ENCODE results near the gene LETMD1. TPM values are rescaled to one million over a fixed set of nuclear protein-coding genes. Genes with fewer than 3 reads are reported as not detected.
A peak's percentile ranks its signal among the peaks of the same experiment; 100 is the strongest.

Gene LETMD1
- total and polyA plus RNA-seq, 2 donors (not counting 3 experiments of a cell fraction or from before 2014, with no cell fraction given) = 38.9 to 47.7 TPM

- Histone ChIP-seq H3K9me1 (replicated peaks; ENCODE audit: control insufficient read depth, extremely low read depth, insufficient read depth, low read length) (no peaks in the 10 kb centered on the region), H3K4me1 (ENCODE audit: control insufficient read depth, extremely low read depth, insufficient read depth, low read length) (peaks cover 17% of the 10 kb centered on the region), H3K79me2 (ENCODE audit: control insufficient read depth, insufficient read depth, low read length) (peaks cover 64% of the 10 kb centered on the region), H2AFZ (ENCODE audit: low read depth, low read length) (peak overlapping the region; percentile 82), H3K27me3 (ENCODE audit: control insufficient read depth in 2 of 2, insufficient read depth in 2 of 2, low read length in 2 of 2) (peaks cover 0 to 1% of the 10 kb centered on the region in 2 experiments), H3K9ac (replicated peaks; ENCODE audit: extremely low read depth, insufficient read depth, low read length) (peak overlapping the region; percentile 93), H3K9me3 (replicated peaks; ENCODE audit: control insufficient read depth, insufficient read depth, low read length) (no peaks in the 10 kb centered on the region), H3K36me3 (ENCODE audit: control insufficient read depth in 2 of 2, extremely low read depth in 1 of 2, insufficient read depth in 2 of 2, low read length in 2 of 2) (no peaks in the 10 kb centered on the region), H3K4me3 (replicated peaks in 1 of 3; ENCODE audit: insufficient read depth in 1 of 3, low read depth in 1 of 3, low read length in 3 of 3) (peak overlapping the region in 2 of 3 experiments; percentile 78 to 79), H4K20me1 (replicated peaks; ENCODE audit: control insufficient read depth, extremely low read depth, insufficient read depth, low read length) (no peaks in the 10 kb centered on the region), H3K27ac (ENCODE audit: insufficient read depth, low read depth, low read length) (peak overlapping the region; percentile 90), H3K4me2 (ENCODE audit: insufficient read depth, low read length) (peak overlapping the region; percentile 100)
- dilution Hi-C loops (cut with MboI; ENCODE audit: extremely low pct_ligation_motif_present, low sequenced_read_pairs) = no loop called here
- FAIRE-seq (no peak), DNase-seq (ENCODE audit: low read depth, low spot score) (peak; percentile 30)
- no peak for TF ChIP-seq MYC (IDR thresholded peaks at IDR 0.05; ENCODE audit: low read depth, low read length)
- TF ChIP-seq EZH2 (IDR thresholded peaks at IDR 0.05; ENCODE audit: borderline replicate concordance, low read depth, low read length, severe bottlenecking) = no peak
- no peak for TF ChIP-seq POLR2AphosphoS5 (IDR thresholded peaks at IDR 0.05; ENCODE audit: insufficient read depth, low read depth, low read length)
- TF ChIP-seq, protein P1, sequence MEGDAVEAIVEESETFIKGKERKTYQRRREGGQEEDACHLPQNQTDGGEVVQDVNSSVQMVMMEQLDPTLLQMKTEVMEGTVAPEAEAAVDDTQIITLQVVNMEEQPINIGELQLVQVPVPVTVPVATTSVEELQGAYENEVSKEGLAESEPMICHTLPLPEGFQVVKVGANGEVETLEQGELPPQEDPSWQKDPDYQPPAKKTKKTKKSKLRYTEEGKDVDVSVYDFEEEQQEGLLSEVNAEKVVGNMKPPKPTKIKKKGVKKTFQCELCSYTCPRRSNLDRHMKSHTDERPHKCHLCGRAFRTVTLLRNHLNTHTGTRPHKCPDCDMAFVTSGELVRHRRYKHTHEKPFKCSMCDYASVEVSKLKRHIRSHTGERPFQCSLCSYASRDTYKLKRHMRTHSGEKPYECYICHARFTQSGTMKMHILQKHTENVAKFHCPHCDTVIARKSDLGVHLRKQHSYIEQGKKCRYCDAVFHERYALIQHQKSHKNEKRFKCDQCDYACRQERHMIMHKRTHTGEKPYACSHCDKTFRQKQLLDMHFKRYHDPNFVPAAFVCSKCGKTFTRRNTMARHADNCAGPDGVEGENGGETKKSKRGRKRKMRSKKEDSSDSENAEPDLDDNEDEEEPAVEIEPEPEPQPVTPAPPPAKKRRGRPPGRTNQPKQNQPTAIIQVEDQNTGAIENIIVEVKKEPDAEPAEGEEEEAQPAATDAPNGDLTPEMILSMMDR (IDR thresholded peaks at IDR 0.05; ENCODE audit: extremely low read depth in 1 of 2, insufficient read depth in 1 of 2, low read depth in 1 of 2, low read length in 2 of 2) = no peak
- TF ChIP-seq GATA2 (IDR thresholded peaks at IDR 0.05; ENCODE audit: insufficient read depth, insufficient read length, low read depth, low read length) = no peak
- no peak for TF ChIP-seq POLR2A (IDR thresholded peaks at IDR 0.05; ENCODE audit: low read depth, low read length)
- no peak for TF ChIP-seq JUN (IDR thresholded peaks at IDR 0.05; ENCODE audit: borderline replicate concordance, insufficient read depth, insufficient read length, low read depth)
- TF ChIP-seq, protein P2, sequence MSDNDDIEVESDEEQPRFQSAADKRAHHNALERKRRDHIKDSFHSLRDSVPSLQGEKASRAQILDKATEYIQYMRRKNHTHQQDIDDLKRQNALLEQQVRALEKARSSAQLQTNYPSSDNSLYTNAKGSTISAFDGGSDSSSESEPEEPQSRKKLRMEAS (IDR thresholded peaks at IDR 0.05; ENCODE audit: insufficient read depth, insufficient read length) = no peak
- TF ChIP-seq FOS (IDR thresholded peaks at IDR 0.05; ENCODE audit: borderline replicate concordance, insufficient read depth, low read length) = no peak
- BruUV-seq (replicated peaks) = no TSS peak
- CTCF ChIA-PET = interaction anchor here (1.1 to 1.6 kb wide), 3 partner anchors 198 to 259 kb away, joined by 3 to 6 read pairs (median 3); no protein-coding TSS in a partner anchor
- POLR2A ChIA-PET = no interaction called here
- intact Hi-C loops (cut with micrococcal nuclease) = loop anchor here (2.0 kb wide), 1 partner anchor 199 kb away; no protein-coding TSS in a partner anchor
These were observed 24.3 kb upstream of the LETMD1 start for GRCh38 chr12:51023625-51024382.

All from endothelial cell of umbilical vein (primary cell).